Right lobe of liver (tissue), 6 donors: ENCODE measurements around the gene GATA5. TPM values are rescaled to one million over a fixed set of nuclear protein-coding genes. Genes with fewer than 3 reads are reported as not detected.

Experiments
- ATAC-seq, 4 donors: fragments of 200-7000 bp; cut with Tn5 transposase; one replicate each; pipeline ENCODE4 v1.9.1; 2020; ENCODE audit warnings: mild to moderate bottlenecking in 4 of 4, moderate library complexity in 4 of 4
- DNase-seq, 3 donors: peaks; one replicate each; pipeline ENCODE4 v3.0.0-alpha.2; 2020
- H3K27ac ChIP-seq, 3 donors: fragments of 200-600 bp; one replicate each; pipeline ENCODE4 v1.8.0; 2022
- H3K27me3 ChIP-seq, 2 donors: fragments of 200-600 bp; one replicate each; pipeline ENCODE4 v1.8.0; 2022
- H3K36me3 ChIP-seq, 4 donors: fragments of 200-600 bp; sonication (generic) in 1 of 4; one replicate each; pipeline versions ENCODE4 v1.5.1 to v1.8.0; 2017 to 2022; ENCODE audit warnings: control low read depth in 1 of 4
- H3K4me1 ChIP-seq, 4 donors: fragments of 200-600 bp; sonication (generic) in 1 of 4; one replicate each; pipeline versions ENCODE4 v1.5.1 to v1.8.0; 2017 to 2022; ENCODE audit warnings: control low read depth in 1 of 4
- H3K4me3 ChIP-seq, 3 donors: fragments of 200-600 bp; one replicate each; pipeline ENCODE4 v1.8.0; 2022
- H3K9me3 ChIP-seq, 4 donors: fragments of 200-600 bp; sonication (generic) in 1 of 4; one replicate each; pipeline versions ENCODE4 v1.5.1 to v1.8.0; 2017 to 2022; ENCODE audit warnings: control low read depth in 1 of 4
- POLR2A ChIP-seq: fragments of 450-650 bp; IDR thresholded peaks from one replicate; pipeline ENCODE4 v1.6.1; 2017; ENCODE audit warnings: antibody characterized with exemption, mild to moderate bottlenecking
- WGBS: methylation state at CpG from one replicate; pipeline ENCODE4 v1.1.6; 2018; ENCODE audit warnings: low coverage, low lambda C conversion rate; ENCODE audit not compliant: insufficient coverage; ENCODE audit errors: missing lambda C conversion rate; 5-methylcytosine and 5-hydroxymethylcytosine counted together
- intact Hi-C, 2 donors: fragments of 100-400 bp; cut with DNase I; formaldehyde crosslinking; loops; one replicate each; pipeline versions ENCODE4 v1.11.2 to v1.14.1; 2022
- total RNA-seq, 6 experiments: library from RNA; depleted of rRNA in 2 of 6; stranded (reverse); fragments of >200 nt in 2 of 6; fragmentation: NEBNext Ultra II Directional in 3 of 6; extraction: Animal tissue kit (Norgen Biotek cat#: 25700) in 3 of 6; gene quantifications; one replicate each; pipeline versions ENCODE4 v1.1.0 to v1.2.4, GENCODE V29; 2016 to 2023
- TF ChIP-seq, protein P1 (sequence below), 4 donors: fragments of 200-600 bp in 3 of 4; fragments of 450-650 bp in 1 of 4; IDR thresholded peaks; one replicate each; pipeline versions ENCODE4 v1.5.1 to v1.8.0; 2016 to 2022; ENCODE audit warnings: antibody characterized with exemption in 4 of 4, mild to moderate bottlenecking in 2 of 4
- donor health status: DM: no; HTN: yes; CAD: no.
- donor health status: DM: no; HTN: no; CAD: no.
- donor health status: DM: no; HTN: no; CAD: no.
- donor health status: DM: no; HTN: yes; CAD: no.
- donor health status: DM: no; HTN: yes; CAD: no.

The GATA5 gene
- total RNA-seq, 6 experiments from 2014 or later: 0.12 to 0.56 (median 0.26) TPM

DNA sequence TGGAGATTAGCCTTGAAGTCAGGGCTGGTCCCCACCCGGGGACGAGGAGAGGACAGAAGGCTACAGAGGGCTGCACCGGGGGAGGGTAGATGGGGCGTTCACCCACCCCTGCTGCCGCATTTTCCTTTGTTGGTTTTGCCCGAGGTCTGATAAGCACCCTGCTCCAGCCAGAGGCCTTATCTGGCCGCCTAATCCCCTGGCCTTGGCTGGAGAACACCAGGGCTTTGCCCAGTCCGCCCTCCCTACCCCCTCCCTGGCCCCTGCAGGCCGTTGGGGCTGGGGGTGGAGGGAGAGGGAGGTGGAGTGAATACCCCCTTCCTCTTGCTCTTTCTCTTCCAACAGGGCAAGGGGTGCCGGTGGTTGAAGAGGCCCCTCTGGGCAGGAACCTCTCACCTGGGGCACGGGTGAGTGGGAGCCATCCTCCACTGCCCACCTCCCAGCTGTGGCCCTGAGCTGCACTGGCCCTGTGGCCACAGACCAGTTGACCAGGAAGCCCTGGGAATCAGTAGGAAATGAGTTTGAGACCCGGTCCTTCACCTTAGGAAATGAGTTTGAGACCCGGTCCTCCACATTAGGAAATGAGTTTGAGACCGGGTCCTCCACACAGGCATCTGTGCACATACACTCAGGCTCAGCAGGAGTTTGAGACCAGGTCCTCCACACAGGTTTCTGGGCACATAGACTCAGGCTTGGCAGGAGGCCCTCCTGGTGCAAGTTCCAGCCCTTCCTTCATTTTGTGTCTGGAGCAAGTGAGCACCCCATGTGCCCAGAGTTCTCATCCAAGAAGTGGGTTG, 12.0 kb upstream of the GATA5 start:
- no peak for DNase-seq
- intact Hi-C loops: no loop called here
- Histone ChIP-seq H3K36me3 (no peaks in the 10 kb centered on the region), H3K4me3 (no peak overlapping the region), H3K27ac (no peak overlapping the region), H3K4me1 (no peaks in the 10 kb centered on the region), H3K27me3 (peaks cover 0 to 24% of the 10 kb centered on the region in 2 donors), H3K9me3 (no peaks in the 10 kb centered on the region)
- TF ChIP-seq, protein P1, sequence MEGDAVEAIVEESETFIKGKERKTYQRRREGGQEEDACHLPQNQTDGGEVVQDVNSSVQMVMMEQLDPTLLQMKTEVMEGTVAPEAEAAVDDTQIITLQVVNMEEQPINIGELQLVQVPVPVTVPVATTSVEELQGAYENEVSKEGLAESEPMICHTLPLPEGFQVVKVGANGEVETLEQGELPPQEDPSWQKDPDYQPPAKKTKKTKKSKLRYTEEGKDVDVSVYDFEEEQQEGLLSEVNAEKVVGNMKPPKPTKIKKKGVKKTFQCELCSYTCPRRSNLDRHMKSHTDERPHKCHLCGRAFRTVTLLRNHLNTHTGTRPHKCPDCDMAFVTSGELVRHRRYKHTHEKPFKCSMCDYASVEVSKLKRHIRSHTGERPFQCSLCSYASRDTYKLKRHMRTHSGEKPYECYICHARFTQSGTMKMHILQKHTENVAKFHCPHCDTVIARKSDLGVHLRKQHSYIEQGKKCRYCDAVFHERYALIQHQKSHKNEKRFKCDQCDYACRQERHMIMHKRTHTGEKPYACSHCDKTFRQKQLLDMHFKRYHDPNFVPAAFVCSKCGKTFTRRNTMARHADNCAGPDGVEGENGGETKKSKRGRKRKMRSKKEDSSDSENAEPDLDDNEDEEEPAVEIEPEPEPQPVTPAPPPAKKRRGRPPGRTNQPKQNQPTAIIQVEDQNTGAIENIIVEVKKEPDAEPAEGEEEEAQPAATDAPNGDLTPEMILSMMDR (IDR thresholded peaks at IDR 0.05): no peak
- no peak for TF ChIP-seq POLR2A
- no peak for ATAC-seq
- 0% methylated on average over 1 of the region's 14 CpGs for WGBS

GRCh38 chr20:62487118-62487517, 11.3 kb upstream of the GATA5 start:
- Histone ChIP-seq H3K4me1 (peaks cover 0 to 1% (median 0%) of the 10 kb centered on the region in 4 donors), H3K27me3 (peaks cover 0 to 24% of the 10 kb centered on the region in 2 donors), H3K4me3 (no peak overlapping the region), H3K9me3 (no peaks in the 10 kb centered on the region), H3K27ac (no peak overlapping the region), H3K36me3 (no peaks in the 10 kb centered on the region)
- no peak for ATAC-seq
- TF ChIP-seq, protein P1 (IDR thresholded peaks at IDR 0.05): no peak
- no peak for TF ChIP-seq POLR2A
- 14% methylated on average over 1 of the region's 21 CpGs for WGBS
- no peak for DNase-seq
- intact Hi-C loops: no loop called here

DNA sequence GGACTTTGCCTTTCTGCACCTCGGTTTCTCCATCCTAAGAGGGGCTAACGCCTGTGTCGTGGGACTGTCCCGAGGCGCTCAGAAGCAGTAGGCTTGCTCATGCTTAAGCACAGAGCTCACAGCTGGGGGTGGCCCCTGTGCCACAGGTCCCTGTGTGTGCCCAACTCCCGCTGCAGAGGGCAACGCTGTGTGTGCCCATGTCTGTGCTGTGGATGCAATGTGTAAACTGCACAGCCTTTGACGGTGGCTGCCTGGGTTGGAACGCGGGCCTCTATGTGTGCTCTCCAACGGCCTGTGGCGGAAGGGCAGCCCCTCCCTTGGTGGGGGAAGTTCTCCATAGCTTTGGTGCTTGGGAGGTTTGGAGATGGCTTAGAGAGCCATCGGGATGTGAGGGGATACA, 10.7 kb upstream of the GATA5 start:
- TF ChIP-seq POLR2A: no peak
- TF ChIP-seq, protein P1 (IDR thresholded peaks at IDR 0.05): no peak
- DNase-seq: no peak
- no peaks in the 10 kb centered on the region for H3K9me3 ChIP-seq
- peaks cover 0 to 5% (median 0%) of the 10 kb centered on the region in 4 donors for H3K4me1 ChIP-seq
- no peak overlapping the region for H3K4me3 ChIP-seq
- 27% methylated on average over 8 of the region's 13 CpGs for WGBS
- H3K36me3 ChIP-seq: no peaks in the 10 kb centered on the region
- H3K27me3 ChIP-seq: peaks cover 0 to 24% of the 10 kb centered on the region in 2 donors
- no peak for ATAC-seq
- intact Hi-C loops: no loop called here
- H3K27ac ChIP-seq: no peak overlapping the region

- intact Hi-C loops: no loop called here
- H3K36me3 ChIP-seq: no peaks in the 10 kb centered on the region
- TF ChIP-seq, protein P1 (IDR thresholded peaks at IDR 0.05): no peak
- TF ChIP-seq POLR2A: no peak
- H3K27ac ChIP-seq: no peak overlapping the region
- H3K4me1 ChIP-seq: peaks cover 0 to 5% (median 0%) of the 10 kb centered on the region in 4 donors
- 28% methylated on average over 6 of the region's 17 CpGs for WGBS
- H3K4me3 ChIP-seq: no peak overlapping the region
- peaks cover 0 to 24% of the 10 kb centered on the region in 2 donors for H3K27me3 ChIP-seq
- no peak for DNase-seq
- H3K9me3 ChIP-seq: no peaks in the 10 kb centered on the region
- no peak for ATAC-seq
These were observed 9.9 kb upstream of the GATA5 start for GRCh38 chr20:62485701-62486089.
